HG03457 (cell line): ENCODE data around the gene SH3D21.

Experiments
- ATAC-seq: cut with Tn5 transposase; IDR thresholded peaks from one replicate; pipeline ENCODE4 v1.9.1; 2021; ENCODE audit warnings: moderate number of reproducible peaks; ENCODE audit not compliant: unreplicated experiment

Gene SH3D21

DNA sequence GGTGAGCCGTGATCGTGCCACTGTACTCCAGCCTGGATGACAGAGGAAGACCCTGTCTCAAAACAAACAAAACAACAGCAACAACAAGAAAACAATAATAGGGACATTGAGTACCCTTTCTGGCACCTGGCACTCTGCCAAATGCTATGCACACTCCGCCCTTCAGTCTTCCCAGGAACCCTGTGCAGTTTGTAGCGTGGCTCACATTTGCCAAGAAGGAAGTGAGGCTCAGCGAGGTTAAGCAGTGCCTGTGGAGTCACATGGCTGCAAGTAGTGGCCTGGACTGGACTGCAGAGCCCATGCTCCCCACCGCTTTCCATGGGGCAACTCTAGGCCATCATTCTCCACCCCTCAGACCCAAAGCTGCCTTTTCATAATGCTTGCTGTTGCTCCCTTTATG is 22.5 kb downstream of the SH3D21 start:
- ATAC-seq, result no peak

DNA sequence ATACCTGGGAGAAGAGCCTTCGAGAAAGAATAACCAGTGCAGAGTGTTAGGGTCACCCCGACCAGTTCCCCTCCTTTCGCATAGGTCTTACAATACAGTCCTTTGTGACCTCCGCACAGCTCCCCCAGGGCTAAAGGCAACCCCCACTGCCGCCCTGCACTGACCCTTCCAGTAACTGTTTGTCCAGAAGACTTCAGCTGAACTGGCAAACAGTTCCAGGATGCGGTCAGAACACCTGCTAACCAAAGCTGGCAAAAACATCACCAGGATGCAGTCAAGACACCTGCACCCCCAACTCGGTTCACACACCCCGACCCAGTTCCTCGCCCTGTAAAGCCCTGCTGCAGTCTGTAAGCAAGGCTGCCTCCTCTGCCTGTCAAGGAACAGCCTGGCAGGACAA is 23.6 kb downstream of the SH3D21 start:
- no peak for ATAC-seq

DNA sequence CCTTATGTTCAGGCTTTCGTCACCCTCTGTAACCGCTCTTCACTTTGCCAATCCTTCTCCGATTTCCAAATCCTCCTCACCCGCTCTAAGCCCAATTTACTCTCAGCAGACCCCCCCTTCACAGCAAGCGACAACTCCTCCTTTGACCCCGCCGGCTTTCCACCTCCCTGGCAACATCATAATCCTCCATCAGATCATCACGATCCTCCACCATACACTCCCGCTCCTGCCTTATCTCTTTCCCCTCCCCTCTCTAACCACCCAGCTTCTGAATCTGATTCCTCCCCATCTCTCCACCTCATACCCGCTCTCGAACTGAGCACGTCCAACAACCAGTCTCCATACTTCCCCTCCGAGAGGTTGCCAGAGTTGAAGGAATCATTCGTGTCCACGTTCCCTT is 24.8 kb downstream of the SH3D21 start:
- no peak for ATAC-seq

DNA sequence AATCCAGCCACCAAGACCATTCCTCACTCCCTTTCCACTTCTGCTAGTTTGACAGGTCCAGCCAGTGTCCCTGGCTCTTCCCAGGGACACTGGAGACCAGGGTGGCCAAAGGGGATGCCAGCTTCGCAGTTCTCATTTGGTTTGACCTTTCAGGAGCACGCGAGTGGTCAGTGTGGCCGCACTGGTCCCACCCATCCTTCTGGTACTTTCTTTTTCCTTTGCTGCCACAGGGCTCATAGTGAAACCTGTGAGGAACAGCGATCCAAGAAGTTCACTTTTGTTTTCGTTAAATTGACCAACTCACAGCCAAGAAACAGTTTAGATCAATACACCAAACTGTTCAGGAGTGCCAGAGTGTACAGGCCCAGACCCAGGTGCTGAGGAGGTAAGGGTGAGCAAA is 31.7 kb downstream of the SH3D21 start:
- ATAC-seq, result no peak

DNA sequence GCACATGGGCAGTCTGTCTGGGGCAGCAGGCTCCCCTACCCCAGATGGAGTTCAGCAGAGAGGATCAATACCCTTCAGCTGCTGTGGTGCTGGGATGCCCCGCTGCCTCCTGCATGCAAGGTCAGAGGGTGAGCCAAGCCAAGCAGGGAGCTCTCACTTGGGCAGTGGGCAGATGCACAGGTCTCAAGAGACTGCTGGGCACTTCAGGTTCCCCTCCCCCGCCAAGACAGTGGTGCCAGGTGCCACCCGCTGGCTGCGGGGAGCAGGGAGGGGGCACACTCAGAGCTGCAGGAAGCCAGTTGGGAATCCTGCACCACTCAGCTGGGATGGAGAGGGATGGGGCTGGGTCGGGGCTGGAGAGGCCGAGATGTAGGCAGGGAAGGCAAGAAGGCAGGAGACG is 33.0 kb downstream of the SH3D21 start:
- ATAC-seq, result no peak

DNA sequence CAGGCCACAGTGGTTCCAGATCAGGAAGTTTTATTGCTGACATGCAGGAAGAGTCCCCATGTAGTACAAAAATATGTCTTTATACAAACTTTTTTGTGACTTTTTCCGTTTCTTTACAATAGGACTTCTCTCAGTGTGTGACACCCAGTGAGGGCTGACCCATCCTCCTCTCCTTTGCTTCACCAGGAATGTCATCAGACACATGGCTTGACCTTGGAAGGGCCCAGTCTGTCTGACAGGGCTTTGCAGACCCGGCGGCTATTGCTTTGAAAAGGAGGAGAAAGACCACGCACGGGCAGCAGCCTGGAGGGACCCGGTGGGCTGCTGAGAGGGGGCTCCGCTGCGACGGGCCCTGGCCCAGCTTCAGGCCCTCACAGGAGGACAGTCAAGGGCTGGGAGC is 33.4 kb downstream of the SH3D21 start:
- no peak for ATAC-seq

DNA sequence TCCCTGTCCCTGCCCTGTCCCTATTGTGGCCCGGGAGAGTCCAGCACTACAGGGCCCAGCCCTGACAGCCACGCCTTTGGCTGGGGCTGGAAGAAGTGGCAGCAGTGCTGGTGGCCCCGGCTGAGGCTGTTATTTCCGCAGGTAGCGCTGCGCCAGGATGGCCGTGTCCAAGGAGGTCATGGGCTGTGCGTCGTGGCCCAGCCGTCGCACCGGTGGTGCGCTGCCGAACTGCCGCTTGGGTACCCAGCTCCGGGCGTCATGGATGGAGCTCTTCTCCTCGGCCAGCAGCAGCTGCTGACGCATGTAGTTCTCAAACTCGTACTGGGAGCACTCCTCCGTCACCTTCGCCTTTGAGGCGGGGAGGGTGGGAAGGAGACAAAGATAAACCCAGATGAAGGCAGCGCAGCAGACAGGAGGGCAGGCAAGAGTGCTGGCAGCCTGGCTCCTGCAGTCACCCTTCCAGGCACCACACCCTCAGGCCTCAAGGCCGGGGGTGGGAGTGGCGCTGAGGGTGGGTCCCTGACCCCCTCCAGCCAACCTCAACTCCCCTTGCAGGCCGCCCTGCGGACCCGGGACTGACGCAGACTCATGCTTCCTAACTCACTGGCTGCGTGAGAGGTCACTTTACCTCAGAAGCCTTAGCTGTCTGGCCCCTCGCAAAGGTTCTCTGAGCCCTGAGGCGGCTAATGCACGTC is 35.6 kb downstream of the SH3D21 start:
- ATAC-seq, result no peak

DNA sequence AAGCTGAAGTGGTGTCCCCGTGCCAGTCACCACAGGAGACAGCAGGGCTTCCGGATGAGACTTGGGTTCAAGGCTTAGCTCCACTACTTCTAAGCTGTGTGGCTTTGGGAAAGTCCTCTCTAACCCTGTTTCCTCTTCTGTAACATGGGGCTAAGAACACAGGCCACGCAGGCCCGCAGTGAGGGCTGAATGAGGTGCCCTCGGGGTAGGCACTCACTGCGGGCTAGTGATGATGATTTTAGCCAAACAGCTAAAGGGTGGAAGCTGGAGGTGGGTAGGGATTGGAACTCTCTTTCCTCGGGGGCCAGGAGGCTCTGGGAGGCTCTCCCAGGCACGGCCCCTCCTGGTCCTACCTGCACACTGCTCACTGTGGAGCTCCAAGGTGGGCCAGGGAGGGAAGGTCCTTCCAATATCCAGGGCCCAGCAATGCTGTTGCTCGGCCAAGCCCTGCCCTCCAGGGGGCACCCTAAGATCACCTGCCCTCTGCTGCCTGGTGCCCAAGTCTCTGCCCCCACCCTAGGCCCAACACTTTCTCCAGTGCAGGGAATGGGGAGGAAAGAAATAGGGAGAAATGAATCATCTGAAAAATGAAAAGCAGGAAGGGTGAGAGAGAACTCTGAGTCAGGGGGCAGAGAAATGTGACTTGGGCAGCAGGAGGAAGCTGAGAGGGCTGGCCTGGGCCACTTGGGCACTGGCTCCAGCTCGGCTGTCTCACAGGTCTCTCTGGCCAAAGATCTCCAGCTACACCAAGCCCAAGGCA is 36.4 kb downstream of the SH3D21 start:
- ATAC-seq, result no peak

DNA sequence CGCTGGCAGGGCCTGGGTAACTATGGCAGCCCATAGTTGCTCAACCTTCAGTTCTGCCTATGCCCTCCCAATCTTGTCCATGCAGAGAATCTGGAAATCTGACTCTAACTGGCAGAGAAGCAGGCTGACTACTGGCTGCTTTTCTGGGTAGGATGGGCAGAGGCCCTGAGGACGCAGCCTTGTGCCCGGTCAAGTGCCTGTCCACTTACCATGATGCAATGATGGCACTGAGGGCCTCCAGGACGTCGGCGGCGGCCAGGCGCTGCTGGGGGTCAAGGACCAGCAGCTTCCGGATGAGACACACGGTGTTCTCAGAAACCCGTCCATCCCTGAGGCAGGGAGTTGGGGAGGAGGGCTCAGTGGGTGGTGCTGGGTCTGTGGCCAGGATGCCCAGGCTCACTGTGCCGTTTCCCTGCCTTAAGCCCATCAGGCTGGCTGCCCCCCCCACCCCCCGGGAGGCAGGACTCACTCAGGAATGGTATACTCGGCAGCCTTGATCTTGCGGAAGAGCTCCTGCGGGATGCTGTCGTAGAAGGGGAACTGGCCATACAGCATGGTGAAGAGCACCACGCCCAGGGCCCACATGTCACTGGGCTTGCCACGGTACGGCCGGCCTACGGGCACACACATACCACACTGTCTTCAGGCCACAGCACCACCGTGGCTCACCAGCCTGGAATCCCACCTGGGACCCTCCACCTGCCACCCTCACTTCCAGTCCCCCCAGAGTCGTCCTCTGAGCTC is 37.7 kb downstream of the SH3D21 start:
- ATAC-seq, result no peak

DNA sequence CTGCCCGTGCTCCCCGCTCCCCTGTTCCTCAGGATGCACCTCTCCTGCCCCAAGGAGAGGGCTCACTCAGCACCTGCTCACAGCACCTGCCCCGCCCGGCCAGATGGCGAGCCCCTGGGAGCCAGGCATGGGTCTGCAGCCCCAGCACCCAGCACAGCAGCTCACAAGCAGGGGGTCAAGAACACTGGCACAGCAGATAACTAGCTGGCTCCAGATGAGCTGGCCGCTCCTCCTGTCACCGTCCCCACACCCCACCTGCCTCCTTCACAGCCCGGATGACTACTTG is 38.2 kb downstream of the SH3D21 start:
- ATAC-seq, result no peak

DNA sequence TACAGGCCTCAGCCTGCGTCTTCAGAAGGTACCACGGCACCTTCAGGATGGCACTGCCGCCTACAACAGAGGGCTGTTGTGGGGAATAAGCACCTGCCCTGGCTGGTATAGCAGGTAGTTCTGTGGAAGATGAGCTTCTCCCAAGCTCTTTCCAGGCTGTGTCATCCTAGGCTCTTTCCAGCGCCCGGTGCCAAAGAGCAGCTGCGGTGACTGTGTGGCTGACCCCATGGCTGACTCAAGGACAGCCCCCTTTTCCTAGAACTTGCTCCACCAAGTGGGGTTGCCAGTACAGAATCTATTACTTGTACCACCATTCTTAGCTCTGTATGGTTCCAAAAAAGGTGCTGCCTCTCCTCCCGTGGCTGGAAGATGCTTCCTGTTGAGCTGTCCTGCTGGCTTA is 39.2 kb downstream of the SH3D21 start:
- ATAC-seq, result no peak

DNA sequence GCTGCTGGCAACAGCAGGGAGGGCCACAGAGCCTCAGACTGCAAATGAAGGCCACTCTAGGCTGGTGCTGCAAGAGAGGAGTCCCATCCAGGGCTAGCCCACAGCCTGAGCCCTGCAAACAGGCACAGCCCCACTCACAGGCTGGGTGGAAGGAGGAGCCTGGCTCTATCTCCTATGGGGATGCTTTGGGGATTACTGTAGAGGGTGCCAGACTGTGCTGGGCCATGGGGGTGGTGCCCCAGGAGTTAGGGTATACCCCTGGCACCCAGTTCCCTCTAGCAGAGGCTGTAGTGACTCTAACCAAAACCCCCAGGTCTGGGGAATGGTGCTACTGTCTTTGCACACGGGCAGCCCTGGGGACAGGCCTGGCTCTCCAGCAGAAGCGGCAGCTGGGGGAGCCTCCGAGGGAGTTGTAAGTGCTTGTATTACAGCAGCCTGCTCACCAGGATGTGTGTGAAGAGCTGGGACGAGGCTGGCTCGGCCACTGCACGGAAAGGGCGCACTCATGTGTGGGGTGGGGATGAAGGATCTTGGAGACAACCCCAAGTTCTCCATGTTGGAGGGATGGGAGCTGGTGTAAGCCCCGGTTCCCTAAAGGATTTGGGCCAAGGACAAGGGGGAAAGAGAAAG is 40.7 kb downstream of the SH3D21 start:
- ATAC-seq, result no peak

DNA sequence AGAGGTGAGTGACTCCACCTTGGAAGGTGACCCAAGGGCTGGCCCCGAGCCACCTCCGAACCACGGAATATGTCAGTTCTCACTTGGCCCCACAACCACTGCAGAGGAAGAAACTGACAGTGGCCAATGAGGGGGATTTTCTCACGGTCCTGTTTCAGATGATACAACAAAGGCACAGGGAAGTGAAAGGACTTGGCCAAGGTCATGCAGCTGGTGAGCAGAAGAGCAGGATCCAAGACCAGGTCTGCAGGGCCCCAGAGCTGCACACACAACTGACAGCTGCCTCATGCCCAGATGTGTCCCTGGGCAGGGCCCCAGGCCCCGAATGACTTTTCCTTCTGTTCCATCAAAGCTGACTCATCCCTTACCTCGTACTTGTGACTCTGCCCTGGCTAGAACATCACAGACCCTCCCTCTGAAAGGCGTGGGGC is 43.1 kb downstream of the SH3D21 start:
- ATAC-seq, result no peak

DNA sequence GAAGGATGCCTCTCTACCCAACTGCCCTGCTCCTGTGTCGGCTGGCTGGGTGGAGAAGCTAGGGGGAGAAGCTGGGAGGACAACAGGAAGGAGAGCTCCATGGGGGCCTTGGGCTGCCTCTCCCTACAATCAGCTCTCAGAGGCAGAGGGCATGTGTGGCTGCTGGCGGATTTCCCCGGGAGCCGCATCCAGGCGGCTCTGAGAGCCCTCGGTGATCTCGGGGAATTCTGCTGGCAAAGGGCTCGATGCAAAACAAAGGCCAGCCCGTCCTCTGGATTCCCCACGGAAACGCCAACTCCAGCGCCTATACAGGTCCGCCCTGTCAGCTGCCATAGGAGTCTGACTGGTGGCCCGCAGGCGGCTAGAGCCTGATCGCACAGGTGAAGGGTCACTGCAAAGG is 43.7 kb downstream of the SH3D21 start:
- no peak for ATAC-seq

DNA sequence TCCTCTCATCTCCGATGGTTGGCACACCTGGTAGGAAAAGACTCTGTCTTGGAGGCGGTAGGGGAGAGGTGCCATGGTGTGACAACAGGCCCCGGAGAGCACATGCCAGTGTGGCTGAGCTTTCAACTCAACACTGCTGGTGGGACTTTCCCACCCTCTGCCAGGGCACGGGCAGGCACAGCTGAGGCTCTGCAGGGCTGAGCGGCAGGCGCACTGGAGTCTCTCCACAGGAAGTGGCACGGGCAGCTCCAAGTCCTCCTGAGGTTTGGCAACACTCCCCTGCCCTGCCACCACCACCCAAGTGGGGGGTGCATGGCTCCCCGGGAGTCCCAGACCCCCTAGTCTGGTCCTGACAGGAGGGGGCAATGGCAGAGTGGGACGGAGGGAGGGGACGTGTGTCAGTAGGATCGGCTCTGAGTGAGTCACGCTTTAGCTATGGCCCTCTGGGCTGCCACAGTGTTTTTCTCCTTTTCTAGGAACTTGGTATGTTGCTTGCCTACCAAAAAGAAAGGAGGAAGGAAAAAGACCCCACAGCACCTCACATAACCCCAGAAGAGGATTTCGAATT is 44.6 kb downstream of the SH3D21 start:
- no peak for ATAC-seq

DNA sequence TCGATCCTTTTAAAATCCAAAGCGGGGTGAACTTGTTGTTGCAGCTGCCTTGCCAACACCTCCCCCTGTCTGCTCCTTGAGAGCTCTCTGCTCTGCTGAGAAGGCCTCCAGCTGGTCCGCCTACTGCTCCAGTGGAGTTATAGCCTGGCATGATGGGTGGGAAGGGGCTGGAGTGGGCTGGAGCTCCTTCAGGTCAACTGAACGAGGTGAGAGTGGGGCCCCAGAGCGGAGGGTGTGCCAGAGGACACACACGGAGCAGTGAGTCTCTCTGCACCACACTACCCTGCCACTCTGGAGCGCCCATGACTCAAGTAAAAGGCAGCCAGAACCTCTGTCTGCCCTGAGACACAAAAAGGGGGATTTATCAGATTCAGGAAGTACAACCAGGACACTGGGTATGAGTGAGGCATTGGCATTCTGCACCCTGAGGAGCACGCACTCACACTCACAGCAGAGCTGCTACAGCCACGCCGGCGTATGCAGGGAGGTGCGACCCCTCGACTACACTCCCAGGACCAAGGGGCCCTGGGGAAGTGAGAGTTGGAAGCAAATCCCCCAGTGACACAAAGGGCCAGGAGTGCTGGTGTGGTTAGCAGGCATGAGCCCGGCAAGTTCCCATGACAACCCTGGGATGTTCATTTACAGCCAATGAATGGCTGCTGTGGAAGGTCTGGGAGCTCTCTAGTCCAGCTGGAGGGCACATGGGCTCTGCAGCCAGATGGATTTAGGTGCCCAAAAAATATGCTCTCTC is 45.2 kb downstream of the SH3D21 start:
- no peak for ATAC-seq

DNA sequence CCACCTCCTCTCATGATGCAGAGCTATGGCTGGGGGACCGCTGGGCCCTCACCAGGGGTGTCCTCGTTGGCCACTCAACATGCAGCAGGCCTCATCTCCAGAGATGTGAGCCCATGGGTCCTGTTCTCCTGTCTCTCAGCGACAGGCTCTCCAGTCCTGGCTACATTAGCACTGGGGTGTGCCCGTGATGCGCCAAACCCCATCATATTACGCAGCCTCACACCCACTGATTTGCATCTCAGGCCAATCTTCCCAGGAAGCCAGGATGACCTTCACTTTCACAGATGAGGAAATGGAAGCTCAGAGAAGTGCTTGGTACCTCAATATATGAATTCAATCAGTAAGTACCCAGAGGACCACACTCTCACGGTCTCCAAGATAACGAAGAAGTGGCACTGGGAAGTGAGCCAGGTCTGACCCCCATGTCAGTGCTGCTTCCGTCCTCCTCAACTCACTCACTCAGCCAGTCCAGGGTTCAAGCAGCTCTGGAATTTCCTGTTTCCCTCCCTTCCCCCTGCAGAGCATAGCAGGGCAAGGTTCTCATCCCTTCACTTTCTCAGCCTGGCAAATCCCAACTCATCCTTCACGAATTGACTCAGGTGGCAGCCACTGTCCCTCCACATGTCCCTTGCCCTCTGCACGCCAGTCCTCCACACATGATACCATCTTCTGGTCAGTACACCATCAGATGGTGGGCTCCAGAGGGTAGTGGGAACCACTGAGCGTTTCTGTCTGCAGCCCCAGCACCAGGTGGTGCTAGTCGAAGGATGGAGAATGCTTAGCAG is 46.1 kb downstream of the SH3D21 start:
- no peak for ATAC-seq

DNA sequence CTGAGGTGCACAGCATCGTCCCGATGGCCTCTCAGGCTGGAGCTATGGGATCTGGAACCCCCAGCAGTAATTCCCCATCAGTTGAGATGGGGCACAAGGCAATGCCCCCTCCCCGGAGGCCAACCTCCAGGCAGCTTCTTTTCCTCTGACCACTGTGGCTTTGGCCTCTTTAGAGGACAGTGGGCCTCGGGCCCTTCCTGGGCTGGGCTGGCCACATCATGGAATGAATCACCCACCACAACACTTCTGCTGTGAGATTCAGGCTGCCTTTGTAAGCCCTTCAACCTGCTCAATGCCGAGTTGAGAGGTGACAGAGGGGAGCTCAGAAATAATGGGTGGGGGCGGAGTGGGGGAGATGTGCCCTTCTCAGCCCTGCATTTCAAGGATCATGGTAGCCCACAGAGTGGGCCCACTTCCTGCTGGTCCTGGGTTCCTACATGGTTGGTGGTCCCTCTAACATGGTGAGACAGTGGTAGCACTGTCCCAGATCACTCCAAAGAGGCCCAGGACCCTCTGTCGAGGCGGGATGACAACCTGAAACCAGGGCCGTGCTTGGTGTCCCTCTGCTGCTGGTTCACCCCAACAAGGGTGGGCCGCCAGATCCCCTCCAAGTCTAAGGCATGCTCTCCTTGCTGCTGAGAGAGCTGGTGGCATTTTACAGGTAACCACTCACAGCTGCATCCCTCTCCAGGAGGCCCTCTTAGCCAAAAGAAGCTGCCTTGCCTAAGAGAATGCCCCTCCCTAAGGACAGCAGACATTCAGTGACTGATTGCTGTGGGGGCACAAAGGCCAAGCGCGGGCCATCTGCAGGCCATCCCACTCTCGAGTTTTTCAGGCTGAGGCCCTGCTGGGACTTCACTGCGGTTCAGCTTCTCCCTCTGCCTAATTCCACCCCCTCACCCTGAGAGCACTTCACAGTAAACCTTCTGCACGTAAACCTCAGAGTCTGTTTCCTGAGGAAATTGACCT is 47.0 kb downstream of the SH3D21 start:
- no peak for ATAC-seq

DNA sequence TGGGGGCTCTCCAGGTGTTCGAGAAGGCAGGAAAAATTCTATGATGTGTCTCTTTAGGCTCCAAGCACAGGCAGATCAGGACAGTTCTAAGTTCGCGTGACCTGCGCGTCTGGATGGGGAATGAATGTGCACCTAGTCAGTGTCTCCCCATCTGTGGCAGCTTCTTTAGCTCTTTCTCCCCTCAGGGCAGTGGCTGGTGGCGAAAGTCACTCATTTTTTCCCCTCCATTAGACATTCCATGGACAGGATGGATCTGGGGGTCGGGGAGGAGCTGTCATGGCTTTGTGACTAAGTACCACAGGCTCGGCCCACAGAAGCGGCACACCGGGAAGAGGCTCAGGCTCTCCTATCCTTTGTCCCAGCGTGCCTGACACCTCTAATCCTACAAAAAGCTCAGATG is 48.3 kb downstream of the SH3D21 start:
- ATAC-seq, result no peak
